ENCODE data around the gene ENPP6. TPM values are rescaled to one million over a fixed set of nuclear protein-coding genes. Genes with fewer than 3 reads are reported as not detected.

The ENPP6 gene
- total and polyA plus RNA-seq, 2 of the 13 experiments (the other 11 are each of a cell fraction or from before 2014, with no cell fraction given) = not detected

DNA sequence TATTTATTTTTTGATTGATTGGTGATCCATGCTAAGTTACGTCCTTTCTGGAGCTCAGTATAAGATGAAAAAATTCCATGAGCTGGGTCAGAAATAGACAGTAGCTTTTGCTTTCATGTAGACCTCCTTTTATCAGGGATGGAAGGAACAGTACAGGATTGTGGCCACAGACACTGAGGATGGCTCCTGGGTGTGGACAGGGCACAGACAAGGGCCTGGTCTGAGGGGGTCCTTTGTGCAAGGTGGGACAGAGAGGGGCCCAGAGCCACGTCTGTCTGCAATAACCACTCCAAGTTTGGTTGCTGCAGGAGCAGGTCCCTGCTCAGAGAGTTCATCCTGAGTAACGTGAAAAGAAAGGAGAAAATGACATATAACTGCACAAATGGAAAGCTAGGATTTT lies 127.1 kb downstream of the ENPP6 start:
- no peaks in the 10 kb centered on the region; a peak in 1 of 5 replicates for H3K27me3 ChIP-seq (ENCODE audit: control insufficient read depth in 1 of 2, insufficient read depth in 2 of 2, low read length in 2 of 2)
- H3K36me3 ChIP-seq (replicated peaks in 1 of 2; ENCODE audit: control insufficient read depth in 1 of 2, insufficient read depth in 2 of 2, low read length in 2 of 2) = no peaks in the 10 kb centered on the region
- H4K20me1 ChIP-seq (ENCODE audit: insufficient read depth, low read length) = no peaks in the 10 kb centered on the region
- no peaks in the 10 kb centered on the region for H3K9me3 ChIP-seq (ENCODE audit: low read length)
- intact Hi-C loops (cut with micrococcal nuclease; ENCODE audit: unreplicated experiment) (no loop called here), in situ Hi-C loops (cut with HindIII; ENCODE audit: extremely low pct_ligation_motif_present, low pct_unique_long_range_greater_than_20kb) (no loop called here)
- no peak overlapping the region for H3K27ac ChIP-seq (ENCODE audit: extremely low read length, insufficient read depth, low read length)
- H3K4me1 ChIP-seq (ENCODE audit: insufficient read depth, low read length) = no peaks in the 10 kb centered on the region
- ChIA-PET CTCF (ENCODE audit: low intra/inter-chr PET ratio, low total read pairs) (no interaction called here), POLR2A (no interaction called here)
- TF ChIP-seq ZNF678 (CRISPR knock-in tag; IDR thresholded peaks at IDR 0.05) = no peak
- TF ChIP-seq HMG20A (CRISPR knock-in tag; IDR thresholded peaks at IDR 0.05; ENCODE audit: borderline replicate concordance) = no peak
- TF ChIP-seq GFI1 (CRISPR knock-in tag; IDR thresholded peaks at IDR 0.05; ENCODE audit: borderline replicate concordance) = no peak
- TF ChIP-seq ZNF232 (CRISPR knock-in tag; IDR thresholded peaks at IDR 0.05; ENCODE audit: borderline replicate concordance) = no peak
- TF ChIP-seq ZSCAN5A (CRISPR knock-in tag; IDR thresholded peaks at IDR 0.05; ENCODE audit: borderline replicate concordance) = no peak
- no peak for TF ChIP-seq TAF1 (CRISPR knock-in tag; IDR thresholded peaks at IDR 0.05)
- TF ChIP-seq ZZZ3 (CRISPR knock-in tag; IDR thresholded peaks at IDR 0.05; ENCODE audit: borderline replicate concordance) = no peak
- TF ChIP-seq TERF1 (CRISPR knock-in tag; IDR thresholded peaks at IDR 0.05) = no peak
- TF ChIP-seq, protein P1, sequence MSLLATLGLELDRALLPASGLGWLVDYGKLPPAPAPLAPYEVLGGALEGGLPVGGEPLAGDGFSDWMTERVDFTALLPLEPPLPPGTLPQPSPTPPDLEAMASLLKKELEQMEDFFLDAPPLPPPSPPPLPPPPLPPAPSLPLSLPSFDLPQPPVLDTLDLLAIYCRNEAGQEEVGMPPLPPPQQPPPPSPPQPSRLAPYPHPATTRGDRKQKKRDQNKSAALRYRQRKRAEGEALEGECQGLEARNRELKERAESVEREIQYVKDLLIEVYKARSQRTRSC (CRISPR knock-in tag; IDR thresholded peaks at IDR 0.05; ENCODE audit: low read depth) = no peak
- TF ChIP-seq TMF1 (CRISPR knock-in tag; IDR thresholded peaks at IDR 0.05; ENCODE audit: low read depth) = no peak
- no peak overlapping the region for H2AFZ ChIP-seq (ENCODE audit: low read length)
- H3K4me2 ChIP-seq (ENCODE audit: low read depth, low read length) = no peak overlapping the region
- FAIRE-seq (no peak), DNase-seq (ENCODE audit: low spot score) (no peak), ATAC-seq (no peak)
- 23% methylated on average over 3 of the region's 3 CpGs for WGBS (ENCODE audit: low lambda C conversion rate)
- no peaks in the 10 kb centered on the region for H3K79me2 ChIP-seq (ENCODE audit: insufficient read depth, low read length)
- H3K9ac ChIP-seq (ENCODE audit: insufficient read depth, low read depth, low read length) = no peak overlapping the region
- no TSS peak for BruUV-seq (replicated peaks)
- H3K4me3 ChIP-seq (replicated peaks in 1 of 3; ENCODE audit: insufficient read depth in 1 of 3, low read depth in 2 of 3, low read length in 3 of 3) = no peak overlapping the region

Measured in HepG2 (cell line).